ENCODE data around the gene XPR1.
"Not testable (repeated sequence)": the region's sequence is repeated elsewhere in the genome, so short reads cannot be mapped to it uniquely, and the experiment has no call there.

The XPR1 gene

GRCh38 chr1:180644526-180645192, 12.8 kb downstream of the XPR1 start:
- no peak for DNase-seq (ENCODE audit: low spot score)

- DNase-seq (ENCODE audit: low spot score), result not testable (repeated sequence)
Observed at GRCh38 chr1:180645261-180645660, 13.4 kb downstream of the XPR1 start.

GRCh38 chr1:180646093-180646492, 14.3 kb downstream of the XPR1 start:
- DNase-seq (ENCODE audit: low spot score), result no peak

GRCh38 chr1:180646547-180646946, 14.7 kb downstream of the XPR1 start:
- no peak for DNase-seq (ENCODE audit: low spot score)

GRCh38 chr1:180652792-180653191, 21.0 kb downstream of the XPR1 start:
- DNase-seq (ENCODE audit: low spot score), result no peak

- no peak for DNase-seq (ENCODE audit: low spot score)
Observed at GRCh38 chr1:180662709-180663108, 30.9 kb downstream of the XPR1 start.

GRCh38 chr1:180670681-180671080, 38.9 kb downstream of the XPR1 start:
- no peak for DNase-seq (ENCODE audit: low spot score)

- no peak for DNase-seq (ENCODE audit: low spot score)
Observed at GRCh38 chr1:180672105-180672504, 40.3 kb downstream of the XPR1 start.

GRCh38 chr1:180672505-180672904, 40.7 kb downstream of the XPR1 start:
- no peak for DNase-seq (ENCODE audit: low spot score)

GRCh38 chr1:180674603-180675530, 43.0 kb downstream of the XPR1 start:
- no peak for DNase-seq (ENCODE audit: low spot score)

GRCh38 chr1:180675586-180675985, 43.8 kb downstream of the XPR1 start:
- DNase-seq (ENCODE audit: low spot score), result no peak

- DNase-seq (ENCODE audit: low spot score), result no peak
Observed at GRCh38 chr1:180680558-180681144, 48.8 kb downstream of the XPR1 start.

GRCh38 chr1:180683117-180683516, 51.3 kb downstream of the XPR1 start:
- not testable (repeated sequence) for DNase-seq (ENCODE audit: low spot score)

- no peak for DNase-seq (ENCODE audit: low spot score)
Observed at GRCh38 chr1:180691322-180691913, 59.6 kb downstream of the XPR1 start.

- DNase-seq (ENCODE audit: low spot score), result no peak
Observed at GRCh38 chr1:180693564-180694244, 61.9 kb downstream of the XPR1 start.

- no peak for DNase-seq (ENCODE audit: low spot score)
Observed at GRCh38 chr1:180695282-180695681, 63.5 kb downstream of the XPR1 start.

GRCh38 chr1:180696361-180696760, 64.5 kb downstream of the XPR1 start:
- no peak for DNase-seq (ENCODE audit: low spot score)

GRCh38 chr1:180698580-180698979, 66.8 kb downstream of the XPR1 start:
- no peak for DNase-seq (ENCODE audit: low spot score)

- DNase-seq (ENCODE audit: low spot score), result not testable (repeated sequence)
Observed at GRCh38 chr1:180702376-180702775, 70.6 kb downstream of the XPR1 start.

- DNase-seq (ENCODE audit: low spot score), result not testable (repeated sequence)
Observed at GRCh38 chr1:180710746-180711145, 78.9 kb downstream of the XPR1 start.

GRCh38 chr1:180711260-180711659, 79.4 kb downstream of the XPR1 start:
- not testable (repeated sequence) for DNase-seq (ENCODE audit: low spot score)
